HepG2 (cell line): ENCODE data around the gene GTF2I. TPM values are rescaled to one million over a fixed set of nuclear protein-coding genes. Genes with fewer than 3 reads are reported as not detected.

Source experiments
- HDAC6 ChIP-seq: fragments of 200-600 bp; sonication (generic); IDR thresholded peaks from 2 replicates; pipeline ENCODE4 v1.7.0; 2017; ENCODE audit warnings: mild to moderate bottlenecking, antibody characterized with exemption, low read length, low read depth
- HES4 ChIP-seq: sonication (generic); formaldehyde crosslinking; IDR thresholded peaks from 2 replicates; pipeline ENCODE4 v1.9.0; 2021; ENCODE audit warnings: mild to moderate bottlenecking, missing genetic modification reagents, borderline replicate concordance
- HNRNPL ChIP-seq: fragments of 200-400 bp; formaldehyde crosslinking; IDR thresholded peaks from 2 replicates; pipeline ENCODE4 v1.6.1; 2017; ENCODE audit warnings: mild to moderate bottlenecking, low read depth, low read length
- MED1 ChIP-seq: sonication (generic); formaldehyde crosslinking; IDR thresholded peaks from 2 replicates; pipeline ENCODE4 v1.4.0; 2020; ENCODE audit warnings: missing genetic modification reagents
- PAX8 ChIP-seq: sonication (generic); formaldehyde crosslinking; IDR thresholded peaks from 2 replicates; pipeline ENCODE4 v1.8.0; 2022; ENCODE audit warnings: mild to moderate bottlenecking, missing genetic modification reagents, borderline replicate concordance
- SCMH1 ChIP-seq: sonication (generic); formaldehyde crosslinking; IDR thresholded peaks from 2 replicates; pipeline ENCODE4 v1.9.0; 2021; ENCODE audit warnings: missing genetic modification reagents, mild to moderate bottlenecking, borderline replicate concordance
- TP53 ChIP-seq: sonication (generic); formaldehyde crosslinking; conservative IDR thresholded peaks from 2 replicates; pipeline ENCODE4 v1.4.0; 2020; ENCODE audit warnings: missing genetic modification reagents
- ZBTB1 ChIP-seq: sonication (generic); formaldehyde crosslinking; IDR thresholded peaks from 2 replicates; pipeline ENCODE4 v1.4.0; 2020; ENCODE audit warnings: missing genetic modification reagents, borderline replicate concordance
- ZFP1 ChIP-seq: IDR thresholded peaks from 2 replicates; pipeline ENCODE4 v1.6.1; 2016
- ZNF383 ChIP-seq: sonication (generic); formaldehyde crosslinking; IDR thresholded peaks from 2 replicates; pipeline ENCODE4 v1.4.0; 2020; ENCODE audit warnings: missing genetic modification reagents, mild to moderate bottlenecking, borderline replicate concordance
- ZNF558 ChIP-seq: sonication (generic); formaldehyde crosslinking; IDR thresholded peaks from 2 replicates; pipeline ENCODE4 v1.9.0; 2022; ENCODE audit warnings: mild to moderate bottlenecking, missing genetic modification reagents, borderline replicate concordance
- ZNF703 ChIP-seq: sonication (generic); formaldehyde crosslinking; IDR thresholded peaks from 2 replicates; pipeline ENCODE4 v1.5.1; 2020; ENCODE audit warnings: missing genetic modification reagents, mild to moderate bottlenecking, moderate library complexity, borderline replicate concordance
- ZNF775 ChIP-seq: sonication (generic); formaldehyde crosslinking; IDR thresholded peaks from 2 replicates; pipeline ENCODE4 v1.4.0; 2020; ENCODE audit warnings: missing genetic modification reagents, mild to moderate bottlenecking, moderate library complexity, borderline replicate concordance
- ZNF839 ChIP-seq: sonication (generic); formaldehyde crosslinking; IDR thresholded peaks from 2 replicates; pipeline ENCODE4 v1.4.0; 2020; ENCODE audit warnings: missing genetic modification reagents, mild to moderate bottlenecking, borderline replicate concordance
- polyA plus RNA-seq, 8 experiments: library from polyadenylated mRNA; depleted of rRNA in 3 of 8; stranded (reverse) in 7 of 8; unstranded in 1 of 8; fragments of >200 nt; fragmentation: Illumina TruSeq in 4 of 8; extraction: Trizol in 4 of 8; gene quantifications; 2 replicates each; pipeline versions ENCODE4 v1.2.1 to v1.2.3, GENCODE V29; 2011 to 2016; ENCODE audit warnings: low read depth in 4 of 8, missing spikeins in 1 of 8, mixed read lengths in 1 of 8; ENCODE audit not compliant: insufficient read depth in 1 of 8
- total RNA-seq, 5 experiments: library from RNA; depleted of rRNA; stranded (reverse); fragments of >200 nt; fragmentation: Illumina TruSeq; extraction: Trizol; gene quantifications; 2 replicates each; pipeline ENCODE4 v1.2.3, GENCODE V29; 2016; ENCODE audit warnings: low read depth in 1 of 5
- TF ChIP-seq, protein P1 (sequence below): sonication (generic); formaldehyde crosslinking; IDR thresholded peaks from 2 replicates; pipeline ENCODE4 v1.4.0; 2020; ENCODE audit warnings: missing genetic modification reagents, borderline replicate concordance
- TF ChIP-seq, protein P2 (sequence below): IDR thresholded peaks from 2 replicates; pipeline ENCODE4 v1.6.1; 2016; ENCODE audit warnings: low read depth
- TF ChIP-seq, protein P3 (sequence below): sonication (generic); formaldehyde crosslinking; IDR thresholded peaks from 2 replicates; pipeline ENCODE4 v1.4.0; 2020; ENCODE audit warnings: missing genetic modification reagents
- TF ChIP-seq, protein P4 (sequence below): fragments of 450-650 bp; IDR thresholded peaks from 2 replicates; pipeline ENCODE4 v1.6.1; 2017; ENCODE audit warnings: mild to moderate bottlenecking

The GTF2I gene
- total and polyA plus RNA-seq, 2 of the 13 experiments (the other 11 are each of a cell fraction or from before 2014, with no cell fraction given): 74.6 to 125 TPM

DNA sequence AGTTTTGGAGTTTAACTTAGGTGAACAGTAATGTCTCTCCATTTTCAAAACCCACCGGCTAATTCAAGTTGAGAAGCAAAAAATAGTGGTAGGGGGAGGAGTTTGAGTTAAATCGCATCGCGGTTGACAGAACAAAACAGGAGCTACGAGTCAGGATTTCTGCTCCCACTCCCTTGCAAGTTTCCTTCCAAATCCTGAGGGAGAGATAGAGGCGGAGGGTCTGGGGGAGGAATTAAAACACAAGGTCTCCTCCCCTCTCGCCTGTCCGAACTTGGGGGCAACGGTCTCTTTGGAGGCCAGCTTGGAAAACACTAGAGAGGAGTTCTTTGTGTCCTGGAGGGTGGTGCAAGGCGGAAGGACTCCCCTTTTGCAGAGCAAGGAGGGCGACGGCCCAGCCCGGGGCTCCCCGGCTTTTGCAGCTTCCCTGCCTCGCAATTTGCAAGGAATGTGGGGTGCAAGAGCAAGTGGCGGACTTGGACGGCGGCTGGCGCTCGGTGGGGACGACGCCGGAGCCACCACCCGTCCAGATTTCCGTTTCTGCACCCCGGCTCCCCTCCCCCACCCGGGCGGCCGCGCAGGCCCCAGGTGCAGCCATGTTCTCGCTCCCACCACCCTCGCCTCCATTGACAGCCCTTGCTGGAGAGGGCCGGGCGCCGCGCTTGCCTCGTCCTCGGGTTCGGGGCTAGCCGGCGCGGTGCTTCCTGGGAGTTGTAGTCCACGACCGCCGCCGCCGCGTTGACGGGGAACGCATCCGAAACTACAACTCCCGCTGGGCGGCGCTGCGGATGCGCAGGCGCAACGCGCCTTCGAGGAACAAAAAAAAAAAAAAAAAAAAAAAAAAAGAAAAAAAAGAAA, 454 bp upstream of the GTF2I start (continued):
- TF ChIP-seq TP53 (no peak), ZNF703 (CRISPR knock-in tag) (no peak), HNRNPL (0 out of 2 replicates have a peak, but pooled peaks have one; percentile 46), SCMH1 (CRISPR knock-in tag) (no peak), ZNF558 (CRISPR knock-in tag) (no peak), ZNF775 (CRISPR knock-in tag) (no peak), ZNF839 (CRISPR knock-in tag) (no peak), HDAC6 (no peak), ZBTB1 (CRISPR knock-in tag) (0 out of 2 replicates have a peak, but pooled peaks have one; percentile 43), ZFP1 (CRISPR knock-in tag) (peak; percentile 45; the same call in 1 of the 2 replicates), MED1 (CRISPR knock-in tag) (0 out of 2 replicates have a peak, but pooled peaks have one; percentile 29), HES4 (CRISPR knock-in tag) (no peak), ZNF383 (CRISPR knock-in tag) (no peak), PAX8 (no peak)
- TF ChIP-seq, protein P1, sequence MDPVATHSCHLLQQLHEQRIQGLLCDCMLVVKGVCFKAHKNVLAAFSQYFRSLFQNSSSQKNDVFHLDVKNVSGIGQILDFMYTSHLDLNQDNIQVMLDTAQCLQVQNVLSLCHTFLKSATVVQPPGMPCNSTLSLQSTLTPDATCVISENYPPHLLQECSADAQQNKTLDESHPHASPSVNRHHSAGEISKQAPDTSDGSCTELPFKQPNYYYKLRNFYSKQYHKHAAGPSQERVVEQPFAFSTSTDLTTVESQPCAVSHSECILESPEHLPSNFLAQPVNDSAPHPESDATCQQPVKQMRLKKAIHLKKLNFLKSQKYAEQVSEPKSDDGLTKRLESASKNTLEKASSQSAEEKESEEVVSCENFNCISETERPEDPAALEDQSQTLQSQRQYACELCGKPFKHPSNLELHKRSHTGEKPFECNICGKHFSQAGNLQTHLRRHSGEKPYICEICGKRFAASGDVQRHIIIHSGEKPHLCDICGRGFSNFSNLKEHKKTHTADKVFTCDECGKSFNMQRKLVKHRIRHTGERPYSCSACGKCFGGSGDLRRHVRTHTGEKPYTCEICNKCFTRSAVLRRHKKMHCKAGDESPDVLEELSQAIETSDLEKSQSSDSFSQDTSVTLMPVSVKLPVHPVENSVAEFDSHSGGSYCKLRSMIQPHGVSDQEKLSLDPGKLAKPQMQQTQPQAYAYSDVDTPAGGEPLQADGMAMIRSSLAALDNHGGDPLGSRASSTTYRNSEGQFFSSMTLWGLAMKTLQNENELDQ (CRISPR knock-in tag): no peak
- TF ChIP-seq, protein P2, sequence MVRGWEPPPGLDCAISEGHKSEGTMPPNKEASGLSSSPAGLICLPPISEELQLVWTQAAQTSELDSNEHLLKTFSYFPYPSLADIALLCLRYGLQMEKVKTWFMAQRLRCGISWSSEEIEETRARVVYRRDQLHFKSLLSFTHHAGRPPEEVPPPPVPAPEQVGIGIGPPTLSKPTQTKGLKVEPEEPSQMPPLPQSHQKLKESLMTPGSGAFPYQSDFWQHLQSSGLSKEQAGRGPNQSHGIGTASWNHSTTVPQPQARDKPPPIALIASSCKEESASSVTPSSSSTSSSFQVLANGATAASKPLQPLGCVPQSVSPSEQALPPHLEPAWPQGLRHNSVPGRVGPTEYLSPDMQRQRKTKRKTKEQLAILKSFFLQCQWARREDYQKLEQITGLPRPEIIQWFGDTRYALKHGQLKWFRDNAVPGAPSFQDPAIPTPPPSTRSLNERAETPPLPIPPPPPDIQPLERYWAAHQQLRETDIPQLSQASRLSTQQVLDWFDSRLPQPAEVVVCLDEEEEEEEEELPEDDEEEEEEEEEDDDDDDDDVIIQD (CRISPR knock-in tag): no peak
- TF ChIP-seq, protein P3, sequence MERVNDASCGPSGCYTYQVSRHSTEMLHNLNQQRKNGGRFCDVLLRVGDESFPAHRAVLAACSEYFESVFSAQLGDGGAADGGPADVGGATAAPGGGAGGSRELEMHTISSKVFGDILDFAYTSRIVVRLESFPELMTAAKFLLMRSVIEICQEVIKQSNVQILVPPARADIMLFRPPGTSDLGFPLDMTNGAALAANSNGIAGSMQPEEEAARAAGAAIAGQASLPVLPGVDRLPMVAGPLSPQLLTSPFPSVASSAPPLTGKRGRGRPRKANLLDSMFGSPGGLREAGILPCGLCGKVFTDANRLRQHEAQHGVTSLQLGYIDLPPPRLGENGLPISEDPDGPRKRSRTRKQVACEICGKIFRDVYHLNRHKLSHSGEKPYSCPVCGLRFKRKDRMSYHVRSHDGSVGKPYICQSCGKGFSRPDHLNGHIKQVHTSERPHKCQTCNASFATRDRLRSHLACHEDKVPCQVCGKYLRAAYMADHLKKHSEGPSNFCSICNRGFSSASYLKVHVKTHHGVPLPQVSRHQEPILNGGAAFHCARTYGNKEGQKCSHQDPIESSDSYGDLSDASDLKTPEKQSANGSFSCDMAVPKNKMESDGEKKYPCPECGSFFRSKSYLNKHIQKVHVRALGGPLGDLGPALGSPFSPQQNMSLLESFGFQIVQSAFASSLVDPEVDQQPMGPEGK (CRISPR knock-in tag): peak; percentile 48; the same call in 1 of the 2 replicates
- TF ChIP-seq, protein P4, sequence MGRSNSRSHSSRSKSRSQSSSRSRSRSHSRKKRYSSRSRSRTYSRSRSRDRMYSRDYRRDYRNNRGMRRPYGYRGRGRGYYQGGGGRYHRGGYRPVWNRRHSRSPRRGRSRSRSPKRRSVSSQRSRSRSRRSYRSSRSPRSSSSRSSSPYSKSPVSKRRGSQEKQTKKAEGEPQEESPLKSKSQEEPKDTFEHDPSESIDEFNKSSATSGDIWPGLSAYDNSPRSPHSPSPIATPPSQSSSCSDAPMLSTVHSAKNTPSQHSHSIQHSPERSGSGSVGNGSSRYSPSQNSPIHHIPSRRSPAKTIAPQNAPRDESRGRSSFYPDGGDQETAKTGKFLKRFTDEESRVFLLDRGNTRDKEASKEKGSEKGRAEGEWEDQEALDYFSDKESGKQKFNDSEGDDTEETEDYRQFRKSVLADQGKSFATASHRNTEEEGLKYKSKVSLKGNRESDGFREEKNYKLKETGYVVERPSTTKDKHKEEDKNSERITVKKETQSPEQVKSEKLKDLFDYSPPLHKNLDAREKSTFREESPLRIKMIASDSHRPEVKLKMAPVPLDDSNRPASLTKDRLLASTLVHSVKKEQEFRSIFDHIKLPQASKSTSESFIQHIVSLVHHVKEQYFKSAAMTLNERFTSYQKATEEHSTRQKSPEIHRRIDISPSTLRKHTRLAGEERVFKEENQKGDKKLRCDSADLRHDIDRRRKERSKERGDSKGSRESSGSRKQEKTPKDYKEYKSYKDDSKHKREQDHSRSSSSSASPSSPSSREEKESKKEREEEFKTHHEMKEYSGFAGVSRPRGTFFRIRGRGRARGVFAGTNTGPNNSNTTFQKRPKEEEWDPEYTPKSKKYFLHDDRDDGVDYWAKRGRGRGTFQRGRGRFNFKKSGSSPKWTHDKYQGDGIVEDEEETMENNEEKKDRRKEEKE: no peak
